HG03575 (cell line): ENCODE measurements around the gene RABGGTA.

ENCODE experiments used
- ATAC-seq: cut with Tn5 transposase; IDR thresholded peaks from one replicate; pipeline ENCODE4 v1.9.1; 2021; ENCODE audit not compliant: unreplicated experiment, insufficient number of reproducible peaks, low FRiP score; ENCODE audit errors: extremely low read depth

The RABGGTA gene

GRCh38 chr14:24282736-24283135 lies 11.3 kb upstream of the RABGGTA start:
- no peak for ATAC-seq

GRCh38 chr14:24281636-24282035 lies 10.2 kb upstream of the RABGGTA start:
- no peak for ATAC-seq

- no peak for ATAC-seq
These were observed 9.5 kb upstream of the RABGGTA start for GRCh38 chr14:24280797-24281460.

- ATAC-seq: no peak
These were observed 8.1 kb upstream of the RABGGTA start for GRCh38 chr14:24279301-24280186.

GRCh38 chr14:24278424-24278823 lies 7.0 kb upstream of the RABGGTA start:
- no peak for ATAC-seq

DNA sequence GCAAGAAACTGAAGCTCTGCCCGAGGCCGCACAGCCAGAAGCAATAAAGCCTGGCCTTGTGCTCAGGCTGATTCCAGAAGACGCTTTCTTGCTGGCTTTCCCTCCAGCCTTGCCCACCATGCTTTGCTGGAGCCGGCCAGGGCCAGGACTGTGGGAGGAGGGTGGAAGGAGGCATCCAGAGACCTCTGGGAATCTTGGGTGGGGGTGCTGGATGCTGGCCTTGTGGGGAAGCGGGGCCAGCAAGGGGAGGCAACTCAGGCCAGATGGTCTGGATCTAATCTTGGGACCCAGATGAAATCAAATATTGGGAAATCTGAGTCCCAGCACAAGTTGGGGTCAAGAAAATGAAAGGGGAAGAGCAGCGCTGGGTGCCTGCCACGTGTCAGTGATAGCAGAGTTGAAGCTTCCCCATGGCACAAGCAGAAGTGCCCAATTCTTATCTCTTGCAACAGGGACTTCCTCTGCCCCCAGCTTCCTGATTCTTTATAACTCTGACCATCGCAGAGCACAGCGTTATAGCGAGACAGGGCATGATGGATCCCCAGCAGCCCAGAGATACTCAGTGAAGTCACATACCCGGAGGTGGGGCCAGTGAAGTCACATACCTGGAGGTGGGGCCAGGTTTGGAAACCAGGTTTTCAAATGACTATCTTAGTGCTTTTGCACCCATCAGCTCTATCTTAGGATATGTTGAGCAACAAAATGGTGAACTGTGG lies 6.4 kb upstream of the RABGGTA start:
- no peak for ATAC-seq

DNA sequence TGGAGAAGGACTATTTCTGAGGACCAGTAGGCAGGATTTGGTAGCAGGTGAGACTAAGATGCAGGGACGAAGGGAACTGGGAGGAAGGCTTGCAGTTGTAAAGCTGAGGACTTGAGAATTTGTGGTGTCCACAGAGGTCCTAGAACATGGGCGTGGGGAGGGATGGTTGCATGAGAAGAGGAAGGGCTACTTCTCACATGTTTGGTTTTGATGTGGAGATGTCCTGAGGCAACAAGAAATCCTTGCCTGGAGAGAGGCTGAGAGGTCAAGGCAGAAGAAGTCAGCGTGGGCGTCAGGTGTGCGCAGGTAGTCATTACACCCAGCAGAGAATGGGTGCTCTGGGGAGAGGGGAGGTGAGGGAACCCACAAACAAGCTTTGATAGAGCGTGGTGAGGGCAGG lies 5.7 kb upstream of the RABGGTA start:
- ATAC-seq: no peak

- ATAC-seq: no peak
These were observed 2.7 kb upstream of the RABGGTA start for GRCh38 chr14:24274101-24274543.

GRCh38 chr14:24273422-24273998 lies 2.1 kb upstream of the RABGGTA start:
- no peak for ATAC-seq

DNA sequence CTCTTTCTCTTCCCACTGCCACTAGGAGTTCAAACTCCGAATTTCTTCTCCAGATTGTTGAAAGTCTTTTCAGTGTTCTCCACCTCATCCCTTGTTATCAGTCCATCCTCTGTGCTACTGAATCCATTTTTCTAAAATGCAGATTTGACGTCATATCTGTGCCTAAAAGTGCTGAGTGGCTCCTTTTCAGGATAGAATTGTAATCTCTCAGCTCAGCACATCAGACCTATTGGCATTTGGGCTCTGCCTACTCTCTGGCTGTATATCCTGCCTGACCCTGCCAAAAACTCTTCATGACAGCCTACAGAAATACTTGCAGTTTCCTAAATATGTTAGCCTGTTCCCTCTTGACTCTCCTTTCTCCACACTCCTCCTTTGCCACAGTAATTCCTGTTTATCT lies 1.1 kb upstream of the RABGGTA start:
- no peak for ATAC-seq

GRCh38 chr14:24271834-24272263 lies 452 bp upstream of the RABGGTA start:
- no peak for ATAC-seq

GRCh38 chr14:24270537-24271133 lies 762 bp downstream of the RABGGTA start:
- no peak for ATAC-seq

DNA sequence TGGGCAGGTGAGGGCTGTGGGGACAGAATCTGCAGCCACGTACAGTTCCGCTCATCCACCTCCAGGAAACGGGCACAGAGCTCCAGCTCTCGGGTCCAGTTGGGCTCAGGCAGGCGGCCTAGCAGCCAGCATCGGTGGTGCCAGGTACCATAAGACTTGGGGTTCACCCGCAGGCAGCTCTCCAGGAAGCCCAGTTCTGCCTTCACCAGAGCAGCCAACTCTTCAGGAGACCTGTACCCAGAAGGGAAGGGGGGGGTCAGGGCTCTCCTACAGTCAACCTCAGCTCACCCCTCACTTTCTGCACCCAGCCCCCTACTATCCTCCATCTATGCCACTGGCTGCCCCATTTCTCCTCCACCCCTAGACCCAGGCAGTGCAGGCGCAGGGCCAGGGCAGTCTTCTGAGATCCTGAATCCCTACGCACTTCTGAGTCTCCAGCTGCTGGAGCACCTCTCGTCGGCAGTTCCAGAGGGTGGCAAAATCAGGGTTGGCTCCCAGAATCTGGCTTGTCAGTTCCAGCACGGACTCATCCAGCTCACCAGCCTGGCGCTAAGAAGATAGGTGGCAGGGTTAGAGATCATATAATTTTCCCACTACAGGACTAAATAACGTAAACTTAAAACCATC lies 1.4 kb downstream of the RABGGTA start:
- ATAC-seq: no peak

DNA sequence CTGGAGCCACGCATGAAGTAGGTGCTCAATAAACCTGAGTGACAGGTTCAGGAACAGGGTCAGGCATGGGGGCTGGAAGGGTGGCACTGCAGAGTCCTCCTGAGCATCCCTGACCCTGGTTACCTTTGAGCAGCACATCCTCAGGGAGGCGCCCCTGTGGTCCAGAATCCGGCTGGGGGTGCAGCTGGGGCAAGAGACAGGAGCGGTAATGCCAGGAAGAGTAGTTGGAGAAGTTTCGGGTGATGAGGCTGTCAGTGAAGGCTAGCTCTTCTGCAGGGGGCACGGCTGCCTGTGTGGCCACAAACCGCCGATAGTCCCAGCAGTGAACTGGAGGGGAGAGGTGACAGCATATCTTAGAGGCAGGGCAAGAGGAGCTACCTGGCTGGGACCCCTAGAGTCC lies 2.0 kb downstream of the RABGGTA start:
- no peak for ATAC-seq

DNA sequence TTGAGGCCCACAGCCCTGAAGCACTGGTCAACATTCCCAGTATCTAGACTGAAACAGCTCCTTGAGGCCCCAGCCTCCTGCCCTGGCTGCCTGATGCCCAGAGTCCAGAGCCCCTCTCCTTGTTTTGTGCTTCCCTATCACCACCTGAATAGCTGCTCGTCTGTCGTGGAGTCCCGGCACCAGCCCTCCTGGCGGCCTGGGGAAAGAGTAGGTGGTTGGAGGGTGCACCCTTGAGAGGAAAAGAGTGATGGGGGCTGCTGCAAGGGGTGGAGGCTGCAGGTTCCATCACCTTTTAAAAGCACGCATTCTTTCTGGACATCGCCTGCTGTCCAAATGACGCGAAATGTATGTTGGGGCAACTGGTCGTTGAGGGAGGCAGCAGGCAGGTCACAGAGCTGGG lies 3.2 kb downstream of the RABGGTA start:
- ATAC-seq: no peak

DNA sequence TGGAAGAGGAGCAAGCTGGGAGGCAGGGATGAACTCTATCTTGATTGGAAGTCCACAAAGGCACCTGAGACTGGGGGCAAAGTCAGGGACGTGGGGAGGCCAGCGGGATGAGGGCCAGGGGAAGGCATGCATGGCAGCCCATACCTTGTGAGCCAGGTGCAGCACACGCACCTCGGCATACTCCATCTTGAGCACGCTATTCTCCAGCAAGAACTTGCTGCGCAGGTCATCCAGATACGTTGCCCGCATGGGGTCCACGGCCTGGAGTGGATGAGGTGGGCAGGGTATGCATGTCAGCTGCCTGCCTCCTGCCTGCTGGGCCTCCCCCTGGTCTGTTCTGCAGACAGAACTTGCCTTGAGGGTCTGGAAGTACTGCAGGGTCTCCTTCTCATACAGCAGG lies 3.9 kb downstream of the RABGGTA start:
- no peak for ATAC-seq

- ATAC-seq: no peak
These were observed 4.8 kb downstream of the RABGGTA start for GRCh38 chr14:24266344-24267244.

GRCh38 chr14:24264298-24264697 lies 7.1 kb downstream of the RABGGTA start:
- ATAC-seq: no peak
